Ascending aorta (tissue), 2 donors: ENCODE measurements around the gene SGK1. TPM values are rescaled to one million over a fixed set of nuclear protein-coding genes. Genes with fewer than 3 reads are reported as not detected.
"Not testable (repeated sequence)": the region's sequence is repeated elsewhere in the genome, so short reads cannot be mapped to it uniquely, and the experiment has no call there.

Experiments used
- DNase-seq, 2 donors: peaks; one replicate each; pipeline ENCODE4 v3.0.0-alpha.2; 2019; ENCODE audit warnings: low spot score in 2 of 2
- H3K27ac ChIP-seq, 2 donors: fragments of 200-600 bp; sonication (generic); one replicate each; pipeline ENCODE4 v1.5.1; 2016 to 2017; ENCODE audit warnings: mild to moderate bottlenecking in 1 of 2
- H3K27me3 ChIP-seq: fragments of 200-600 bp; sonication (generic); one replicate; pipeline ENCODE4 v1.5.1; 2017
- H3K36me3 ChIP-seq, 2 donors: fragments of 200-600 bp; sonication (generic); one replicate each; pipeline ENCODE4 v1.5.1; 2016
- H3K4me1 ChIP-seq, 2 donors: fragments of 200-600 bp; sonication (generic); one replicate each; pipeline ENCODE4 v1.5.1; 2016 to 2017; ENCODE audit warnings: mild to moderate bottlenecking in 1 of 2
- H3K4me3 ChIP-seq, 2 donors: fragments of 200-600 bp; sonication (generic); one replicate each; pipeline ENCODE4 v1.5.1; 2016 to 2017; ENCODE audit warnings: mild to moderate bottlenecking in 1 of 2
- H3K9me3 ChIP-seq, 2 donors: fragments of 200-600 bp; sonication (generic); one replicate each; pipeline ENCODE4 v1.5.1; 2016
- CTCF ChIP-seq, 3 experiments: fragments of 200-600 bp in 2 of 3; fragments of 450-650 bp in 1 of 3; sonication (generic) in 2 of 3; IDR thresholded peaks; one replicate each; pipeline ENCODE4 v1.5.1; 2016 to 2019; ENCODE audit warnings: antibody characterized with exemption in 3 of 3, mild to moderate bottlenecking in 1 of 3, moderate library complexity in 1 of 3
- intact Hi-C: fragments of 100-400 bp; cut with DNase I; formaldehyde crosslinking; loops from one replicate; pipeline ENCODE4 v1.15.1; 2023
- total RNA-seq: library from RNA; depleted of rRNA; stranded (reverse); fragments of >200 nt; gene quantifications from one replicate; pipeline ENCODE4 v1.1.0, GENCODE V29; 2016

Gene SGK1
- total RNA-seq, 1 donor from 2014 or later = 200 TPM

GRCh38 chr6:134288538-134289203 is 29.2 kb downstream of the SGK1 start:
- TF ChIP-seq CTCF (IDR thresholded peaks at IDR 0.05) = no peak
- Histone ChIP-seq H3K9me3 (no peaks in the 10 kb centered on the region), H3K27me3 (no peaks in the 10 kb centered on the region), H3K36me3 (no peaks in the 10 kb centered on the region), H3K4me3 (no peak overlapping the region), H3K27ac (no peak overlapping the region), H3K4me1 (no peaks in the 10 kb centered on the region)
- DNase-seq = no peak
- intact Hi-C loops = no loop called here

- no peaks in the 10 kb centered on the region for H3K27me3 ChIP-seq
- no peaks in the 10 kb centered on the region for H3K4me1 ChIP-seq
- DNase-seq = no peak
- TF ChIP-seq CTCF (IDR thresholded peaks at IDR 0.05) = no peak
- no peaks in the 10 kb centered on the region for H3K36me3 ChIP-seq
- no peaks in the 10 kb centered on the region for H3K9me3 ChIP-seq
- no peak overlapping the region for H3K27ac ChIP-seq
- intact Hi-C loops = no loop called here
- no peak overlapping the region for H3K4me3 ChIP-seq
These were observed 29.9 kb downstream of the SGK1 start for GRCh38 chr6:134287859-134288537.

- intact Hi-C loops = no loop called here
- H3K9me3 ChIP-seq = no peaks in the 10 kb centered on the region
- H3K27me3 ChIP-seq = no peaks in the 10 kb centered on the region
- H3K4me3 ChIP-seq = no peak overlapping the region
- no peak for TF ChIP-seq CTCF (IDR thresholded peaks at IDR 0.05)
- no peaks in the 10 kb centered on the region for H3K4me1 ChIP-seq
- H3K27ac ChIP-seq = no peak overlapping the region
- DNase-seq = no peak
- no peaks in the 10 kb centered on the region for H3K36me3 ChIP-seq
These were observed 35.1 kb downstream of the SGK1 start for GRCh38 chr6:134282816-134283215.

GRCh38 chr6:134281388-134281787 is 36.5 kb downstream of the SGK1 start:
- intact Hi-C loops = no loop called here
- Histone ChIP-seq H3K36me3 (no peaks in the 10 kb centered on the region), H3K4me3 (no peak overlapping the region), H3K27ac (no peak overlapping the region), H3K4me1 (no peaks in the 10 kb centered on the region), H3K27me3 (no peaks in the 10 kb centered on the region), H3K9me3 (no peaks in the 10 kb centered on the region)
- DNase-seq = no peak
- TF ChIP-seq CTCF (IDR thresholded peaks at IDR 0.05) = no peak

GRCh38 chr6:134278000-134278399 is 39.9 kb downstream of the SGK1 start:
- Histone ChIP-seq H3K4me1 (no peaks in the 10 kb centered on the region), H3K4me3 (no peak overlapping the region), H3K36me3 (no peaks in the 10 kb centered on the region), H3K27ac (no peak overlapping the region), H3K9me3 (no peaks in the 10 kb centered on the region), H3K27me3 (no peaks in the 10 kb centered on the region)
- no peak for DNase-seq
- no peak for TF ChIP-seq CTCF (IDR thresholded peaks at IDR 0.05)
- intact Hi-C loops = no loop called here

GRCh38 chr6:134276891-134277377 is 41.0 kb downstream of the SGK1 start:
- intact Hi-C loops, H3K27ac ChIP-seq, DNase-seq: not testable (repeated sequence)

More at GRCh38 chr6:134276891-134277377, 41.0 kb downstream of the SGK1 start:
- H3K4me1 ChIP-seq, H3K9me3 ChIP-seq, H3K4me3 ChIP-seq, H3K36me3 ChIP-seq, H3K27me3 ChIP-seq: not testable (repeated sequence)
